ENCODE results near the gene C1QL1. TPM values are rescaled to one million over a fixed set of nuclear protein-coding genes. Genes with fewer than 3 reads are reported as not detected.

The C1QL1 gene
- total and polyA plus RNA-seq, 2 experiments from 2014 or later = 25.2 to 38.6 TPM

- H3K4me1 ChIP-seq (ENCODE audit: low read depth) = peaks cover 18% of the 10 kb centered on the region
- no peaks in the 10 kb centered on the region for H3K27me3 ChIP-seq
- H3K36me3 ChIP-seq = no peaks in the 10 kb centered on the region
- H3K27ac ChIP-seq = no peak overlapping the region
- H3K4me3 ChIP-seq = no peak overlapping the region
- H3K9me3 ChIP-seq (ENCODE audit: low read depth) = no peaks in the 10 kb centered on the region
- DNase-seq (ENCODE audit: low read depth in 1 of 2, low spot score in 1 of 2) = no peak
- TF ChIP-seq CTCF (IDR thresholded peaks at IDR 0.05; ENCODE audit: low read depth, low read length) = no peak
These were observed 25.6 kb downstream of the C1QL1 start for GRCh38 chr17:44942456-44942855.

GRCh38 chr17:44941712-44942331 is 26.3 kb downstream of the C1QL1 start:
- H3K4me3 ChIP-seq = no peak overlapping the region

GRCh38 chr17:44940768-44941167 is 27.3 kb downstream of the C1QL1 start:
- no peak overlapping the region for H3K4me3 ChIP-seq
- peak overlapping the region; percentile 42 for H3K27ac ChIP-seq
- H3K27me3 ChIP-seq = no peaks in the 10 kb centered on the region
- peak in 1 of 2 donors; percentile 4 for DNase-seq (ENCODE audit: low read depth in 1 of 2, low spot score in 1 of 2)
- peaks cover 15% of the 10 kb centered on the region for H3K4me1 ChIP-seq (ENCODE audit: low read depth)
- TF ChIP-seq CTCF (IDR thresholded peaks at IDR 0.05; ENCODE audit: low read depth, low read length) = no peak
- H3K9me3 ChIP-seq (ENCODE audit: low read depth) = no peaks in the 10 kb centered on the region
- H3K36me3 ChIP-seq = no peaks in the 10 kb centered on the region

More at GRCh38 chr17:44941712-44942331, 26.3 kb downstream of the C1QL1 start:
- Histone ChIP-seq H3K9me3 (ENCODE audit: low read depth) (no peaks in the 10 kb centered on the region), H3K4me1 (ENCODE audit: low read depth) (peaks cover 18% of the 10 kb centered on the region), H3K36me3 (no peaks in the 10 kb centered on the region), H3K27ac (no peak overlapping the region), H3K27me3 (no peaks in the 10 kb centered on the region)
- TF ChIP-seq CTCF (IDR thresholded peaks at IDR 0.05; ENCODE audit: low read depth, low read length) = no peak
- no peak for DNase-seq (ENCODE audit: low read depth in 1 of 2, low spot score in 1 of 2)

- no peaks in the 10 kb centered on the region for H3K9me3 ChIP-seq (ENCODE audit: low read depth)
- H3K27me3 ChIP-seq = no peaks in the 10 kb centered on the region
- H3K27ac ChIP-seq = peak overlapping the region; percentile 42
- TF ChIP-seq CTCF (IDR thresholded peaks at IDR 0.05; ENCODE audit: low read depth, low read length) = no peak
- no peaks in the 10 kb centered on the region for H3K36me3 ChIP-seq
- peak; percentile 29 to 70 for DNase-seq (ENCODE audit: low read depth in 1 of 2, low spot score in 1 of 2)
- H3K4me3 ChIP-seq = no peak overlapping the region
- peaks cover 15% of the 10 kb centered on the region for H3K4me1 ChIP-seq (ENCODE audit: low read depth)
These were observed 27.8 kb downstream of the C1QL1 start for GRCh38 chr17:44940317-44940716.

- Histone ChIP-seq H3K36me3 (no peaks in the 10 kb centered on the region), H3K27me3 (no peaks in the 10 kb centered on the region), H3K27ac (no peak overlapping the region), H3K4me3 (no peak overlapping the region), H3K9me3 (ENCODE audit: low read depth) (no peaks in the 10 kb centered on the region), H3K4me1 (ENCODE audit: low read depth) (peaks cover 1% of the 10 kb centered on the region)
- no peak for DNase-seq (ENCODE audit: low read depth in 1 of 2, low spot score in 1 of 2)
- TF ChIP-seq CTCF (IDR thresholded peaks at IDR 0.05; ENCODE audit: low read depth, low read length) = no peak
These were observed 33.0 kb downstream of the C1QL1 start for GRCh38 chr17:44935116-44935515.
